GM12873 (cell line): ENCODE results near the gene RASL11A.

ENCODE experiments used
- CTCF ChIP-seq: IDR thresholded peaks from 2 replicates; pipeline ENCODE4 v1.5.1; 2012; ENCODE audit warnings: low read depth, mild to moderate bottlenecking, moderate library complexity, low read length, control low read depth; ENCODE audit not compliant: insufficient read depth; ENCODE audit errors: missing control alignments

RASL11A gene, protein sequence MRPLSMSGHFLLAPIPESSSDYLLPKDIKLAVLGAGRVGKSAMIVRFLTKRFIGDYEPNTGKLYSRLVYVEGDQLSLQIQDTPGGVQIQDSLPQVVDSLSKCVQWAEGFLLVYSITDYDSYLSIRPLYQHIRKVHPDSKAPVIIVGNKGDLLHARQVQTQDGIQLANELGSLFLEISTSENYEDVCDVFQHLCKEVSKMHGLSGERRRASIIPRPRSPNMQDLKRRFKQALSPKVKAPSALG

DNA sequence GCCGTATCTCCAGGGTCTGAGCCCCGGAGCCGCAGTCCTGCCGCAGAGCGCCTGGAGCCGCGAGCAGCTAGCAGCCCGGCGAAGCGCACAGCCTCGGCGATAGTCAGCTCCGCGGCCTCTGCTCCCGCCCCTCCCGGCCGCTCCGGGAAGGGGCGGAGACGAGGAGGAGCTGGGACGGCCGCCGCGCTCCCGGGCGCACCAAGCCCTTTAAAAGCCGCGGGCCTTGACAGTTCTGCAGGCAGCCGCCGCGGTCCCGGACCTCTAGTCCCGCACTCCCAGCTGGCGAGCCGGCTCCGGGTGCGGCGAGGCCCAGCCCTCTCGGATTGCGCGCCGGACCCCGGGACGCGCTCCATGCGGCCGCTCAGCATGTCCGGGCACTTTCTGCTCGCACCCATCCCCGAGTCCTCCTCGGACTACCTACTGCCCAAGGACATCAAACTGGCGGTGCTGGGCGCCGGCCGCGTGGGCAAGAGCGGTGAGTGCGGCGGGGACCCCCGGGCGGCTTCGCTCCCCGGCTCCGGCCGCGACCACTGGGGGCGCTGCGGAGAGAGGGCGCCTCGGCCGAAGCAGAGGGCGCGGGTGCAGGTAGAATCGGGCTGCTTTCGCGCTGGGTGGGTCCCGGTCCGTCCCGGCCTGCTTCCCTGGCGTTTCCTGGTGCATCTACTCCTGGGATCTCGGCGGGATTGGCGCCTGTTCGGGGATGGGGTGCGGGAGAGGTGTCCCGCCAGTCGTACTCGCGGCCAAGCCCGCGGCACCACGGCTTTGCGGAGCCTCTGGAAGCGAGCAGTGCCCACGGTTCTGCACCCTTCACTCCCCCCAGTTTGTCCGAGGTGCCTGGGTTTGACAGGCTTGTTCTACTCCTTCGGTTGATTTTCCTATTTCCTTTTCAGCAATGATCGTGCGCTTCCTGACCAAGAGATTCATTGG lies at the start of gene RASL11A:
Gene RASL11A, plus strand, starts transcription at position 237 of the 927 bp plus-strand sequence. Its CDS starts 115 bp downstream, at position 352.
- peak; percentile 80 for TF ChIP-seq CTCF

- no peak for TF ChIP-seq CTCF
Measured at GRCh38 chr13:27226991-27227390, 43.6 kb upstream of the RASL11A start.

DNA sequence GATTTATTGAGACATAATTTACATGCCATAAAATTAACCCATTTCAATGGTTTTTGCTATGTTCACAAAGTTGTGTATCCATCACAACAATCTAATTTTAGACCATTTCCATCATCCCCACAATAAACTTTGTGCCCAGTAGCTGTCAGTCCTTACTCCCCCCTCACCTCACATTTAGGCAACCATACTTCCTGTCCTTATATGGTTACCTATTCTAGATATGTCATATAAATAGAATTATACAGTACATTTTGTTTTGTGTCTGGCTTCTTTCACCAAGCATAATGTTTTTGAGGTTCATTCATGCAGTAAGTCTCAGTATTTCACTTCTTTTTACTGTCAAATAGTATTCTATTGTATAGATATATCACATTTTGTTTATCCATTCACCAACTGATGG lies 42.5 kb upstream of the RASL11A start:
- TF ChIP-seq CTCF = no peak

- no peak for TF ChIP-seq CTCF
Measured at GRCh38 chr13:27229642-27230041, 41.0 kb upstream of the RASL11A start.

- TF ChIP-seq CTCF = no peak
Measured at GRCh38 chr13:27233964-27234363, 36.7 kb upstream of the RASL11A start.

DNA sequence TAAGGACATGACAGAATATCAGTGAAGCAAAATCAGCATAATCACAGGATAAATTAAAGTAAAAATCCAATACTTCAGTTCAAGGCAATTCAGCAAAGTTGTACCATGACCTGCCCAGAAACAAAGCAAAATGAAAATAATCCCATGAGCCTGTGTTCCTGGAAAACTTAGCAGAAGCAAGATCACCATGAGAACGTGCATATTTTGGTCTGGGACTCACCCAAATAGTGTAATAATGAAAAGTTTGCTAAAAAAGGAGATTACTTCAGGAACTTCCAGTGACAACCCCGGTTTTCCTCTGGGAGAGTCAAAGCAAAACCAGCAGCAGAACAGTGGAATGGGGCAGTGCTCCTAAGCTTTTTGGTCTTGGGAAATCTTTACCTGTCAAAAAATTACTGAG lies 34.2 kb upstream of the RASL11A start:
- no peak for TF ChIP-seq CTCF

DNA sequence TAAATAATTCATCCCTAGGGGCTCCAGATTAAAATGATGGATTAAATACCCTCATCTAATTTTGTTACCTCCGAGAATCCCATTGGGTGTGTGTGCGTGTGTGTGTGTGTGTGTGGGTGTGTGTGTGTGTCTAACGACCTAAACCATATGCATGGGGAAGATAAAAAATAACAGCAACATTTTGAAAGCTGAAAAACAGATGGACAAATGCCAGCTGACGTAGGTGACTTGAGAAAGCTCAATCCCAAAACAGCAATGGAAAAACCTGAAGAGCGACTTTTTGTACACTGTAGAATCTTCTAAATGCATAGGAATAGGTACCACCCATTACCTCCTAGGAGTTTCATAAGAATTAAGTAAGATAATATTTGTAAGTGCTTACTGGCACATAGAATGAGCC lies 27.9 kb upstream of the RASL11A start:
- no peak for TF ChIP-seq CTCF
